HG02852 (cell line): ENCODE results near the gene CHN2.

Experiments used
- ATAC-seq: cut with Tn5 transposase; IDR thresholded peaks from one replicate; pipeline ENCODE4 v1.9.1; 2021; ENCODE audit warnings: mild to moderate bottlenecking, moderate library complexity; ENCODE audit not compliant: unreplicated experiment

CHN2 gene

GRCh38 chr7:29217113-29217512, 22.5 kb downstream of the CHN2 start:
- ATAC-seq, result no peak

DNA sequence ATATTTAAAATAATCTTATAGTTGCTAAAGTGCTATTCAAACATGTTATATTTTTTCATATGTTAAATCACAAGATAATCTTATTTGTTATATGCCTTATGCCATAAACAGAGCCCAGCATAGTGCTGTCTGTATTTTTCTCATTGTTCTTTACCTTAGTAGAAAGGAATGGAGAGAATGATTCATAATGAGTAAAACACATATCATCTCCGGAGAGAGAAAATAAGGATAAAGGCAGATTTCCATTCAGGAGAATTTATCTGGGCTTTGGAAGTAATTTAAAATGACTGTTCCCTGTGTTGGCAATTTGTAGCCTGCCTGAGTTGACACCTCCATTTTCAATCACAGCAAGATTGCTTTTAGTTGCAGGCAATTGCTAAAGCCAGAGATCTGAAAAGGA, 30.2 kb downstream of the CHN2 start:
- ATAC-seq, result no peak

DNA sequence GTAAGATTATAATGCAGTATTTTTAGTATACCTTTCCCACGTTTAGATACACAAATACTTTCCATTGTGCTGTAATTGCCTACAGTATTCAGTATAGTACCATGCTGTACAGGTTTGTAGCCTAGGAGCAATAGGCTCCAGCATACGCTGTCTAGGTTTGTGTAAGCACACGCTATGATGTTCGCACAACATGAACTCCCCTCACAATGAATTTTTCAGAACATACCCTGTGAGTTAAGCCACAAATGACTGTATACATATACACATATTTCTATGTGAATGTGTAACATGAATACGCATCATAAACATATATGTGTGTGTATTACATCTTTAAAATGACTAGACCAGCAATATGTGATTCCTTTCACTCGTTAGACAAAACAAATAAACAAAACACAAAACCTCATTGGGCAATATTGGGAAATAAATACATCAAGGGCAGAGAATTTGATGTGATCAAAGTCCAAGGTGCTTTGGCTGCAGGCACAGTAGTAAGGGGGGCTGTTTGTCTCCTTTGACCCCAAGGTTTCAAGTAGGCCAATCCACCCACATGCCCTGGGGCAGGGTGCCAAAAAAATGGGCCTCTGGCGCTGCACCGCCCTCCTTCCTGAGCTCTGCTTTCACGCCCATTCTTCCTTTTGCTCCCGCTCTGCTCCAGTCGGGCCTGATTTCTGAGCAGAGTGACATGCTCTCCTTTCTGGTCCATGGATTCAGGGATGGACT, 33.9 kb downstream of the CHN2 start:
- no peak for ATAC-seq

GRCh38 chr7:29229066-29229465, 34.5 kb downstream of the CHN2 start:
- ATAC-seq, result no peak

GRCh38 chr7:29229946-29230345, 35.4 kb downstream of the CHN2 start:
- ATAC-seq, result no peak

- no peak for ATAC-seq
These were observed 36.3 kb downstream of the CHN2 start for GRCh38 chr7:29230871-29231345.

- no peak for ATAC-seq
These were observed 37.2 kb downstream of the CHN2 start for GRCh38 chr7:29231671-29232232.

- no peak for ATAC-seq
These were observed 39.9 kb downstream of the CHN2 start for GRCh38 chr7:29234438-29234837.

GRCh38 chr7:29236071-29236580, 41.6 kb downstream of the CHN2 start:
- ATAC-seq, result no peak

GRCh38 chr7:29236649-29237048, 42.1 kb downstream of the CHN2 start:
- ATAC-seq, result no peak

- no peak for ATAC-seq
These were observed 42.9 kb downstream of the CHN2 start for GRCh38 chr7:29237489-29237888.

GRCh38 chr7:29239638-29240037, 45.1 kb downstream of the CHN2 start:
- ATAC-seq, result no peak

DNA sequence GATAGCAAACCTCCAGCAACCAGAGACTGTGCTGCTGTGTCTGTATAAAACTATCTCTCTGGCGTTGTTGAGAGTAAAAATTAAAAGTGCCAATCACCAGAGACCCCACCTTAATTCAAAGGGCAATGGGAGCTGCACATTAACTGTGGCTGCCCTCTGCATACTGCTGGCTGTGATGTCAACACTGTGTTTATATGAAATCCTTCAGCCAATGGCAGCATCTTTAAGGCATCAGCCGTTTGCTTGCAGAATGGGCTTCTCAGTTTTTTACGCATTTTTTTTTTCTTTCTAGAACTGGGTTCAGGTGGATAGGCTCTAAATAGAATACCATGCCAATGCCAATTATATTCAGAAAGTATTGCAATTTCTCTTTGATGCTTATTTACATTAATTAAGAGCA, 47.7 kb downstream of the CHN2 start:
- no peak for ATAC-seq

- ATAC-seq, result peak; percentile 66
These were observed 49.5 kb downstream of the CHN2 start for GRCh38 chr7:29243910-29244655.

DNA sequence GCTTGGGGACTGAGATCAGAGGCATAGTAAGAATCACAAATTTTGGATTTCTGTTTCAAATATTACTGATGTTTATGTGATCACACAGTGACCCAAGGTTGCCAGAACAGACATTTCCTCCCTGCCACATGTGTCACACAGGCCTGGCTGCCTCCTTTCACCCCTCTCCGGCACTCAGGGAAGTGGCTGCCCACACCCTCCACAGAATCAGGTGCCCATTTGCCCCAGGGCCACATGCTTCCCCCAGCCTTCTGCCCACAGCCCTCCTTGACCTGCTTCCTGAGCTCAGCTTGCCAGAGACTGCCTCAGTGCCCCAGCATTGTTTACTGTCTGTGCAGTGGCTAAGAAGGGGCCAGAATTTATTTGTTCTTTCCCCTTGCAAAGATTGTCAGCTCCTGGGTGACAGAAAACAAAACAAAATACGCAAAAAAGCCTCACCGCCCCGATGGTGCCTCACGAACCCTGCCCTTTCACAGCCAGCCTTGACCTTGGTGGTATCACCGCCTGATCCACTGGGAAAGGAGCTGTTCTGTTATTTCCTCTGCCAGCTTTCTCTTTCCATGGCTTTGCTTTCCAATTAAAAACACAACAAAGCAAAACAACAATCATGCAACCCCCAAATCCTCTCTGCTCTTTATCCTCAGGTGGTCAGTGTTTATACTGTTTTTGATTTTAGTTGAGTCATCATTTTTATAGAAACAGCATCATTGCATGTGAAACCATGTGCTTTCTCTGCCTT, 52.8 kb downstream of the CHN2 start:
- ATAC-seq, result no peak

- no peak for ATAC-seq
These were observed 53.3 kb downstream of the CHN2 start for GRCh38 chr7:29247963-29248236.

- no peak for ATAC-seq
These were observed 54.3 kb downstream of the CHN2 start for GRCh38 chr7:29248713-29249382.

DNA sequence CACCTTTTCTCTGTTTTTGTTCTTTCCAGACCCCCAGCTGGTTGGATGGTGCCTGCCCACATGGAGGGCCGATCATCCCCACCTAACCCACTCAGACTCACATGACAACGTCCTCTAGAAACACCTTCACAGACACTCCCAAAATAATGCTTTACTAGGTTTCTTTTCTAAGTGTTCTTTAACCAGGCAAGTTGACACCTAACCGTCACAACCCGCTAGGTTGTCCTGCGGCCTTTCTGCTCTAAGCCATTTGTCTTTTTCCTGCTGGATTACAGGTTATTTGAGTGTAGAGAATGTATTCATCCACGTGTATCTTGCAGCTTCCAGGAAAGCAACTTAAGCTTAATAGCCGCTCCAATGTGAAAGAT, 54.8 kb downstream of the CHN2 start:
- no peak for ATAC-seq

GRCh38 chr7:29249860-29250259, 55.3 kb downstream of the CHN2 start:
- no peak for ATAC-seq

DNA sequence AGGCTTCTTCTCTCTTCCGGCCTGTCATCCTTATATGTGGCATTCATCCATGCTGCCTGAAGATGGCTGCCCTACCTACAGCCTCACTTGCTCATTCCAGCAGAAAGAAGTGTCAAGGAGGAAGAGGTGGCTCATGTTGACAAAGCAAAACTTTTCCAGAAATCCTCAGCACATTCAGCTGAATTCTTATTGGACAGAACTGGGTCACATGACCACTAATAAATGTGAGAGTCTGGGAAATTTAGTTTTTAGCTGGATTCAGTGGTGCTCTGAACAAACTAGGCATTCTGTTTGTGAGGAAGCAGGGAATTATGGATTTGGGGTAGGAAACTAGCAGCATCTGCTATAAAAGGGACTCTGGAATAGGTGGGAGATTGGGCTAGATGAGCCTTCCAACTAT, 58.6 kb downstream of the CHN2 start:
- ATAC-seq, result no peak

DNA sequence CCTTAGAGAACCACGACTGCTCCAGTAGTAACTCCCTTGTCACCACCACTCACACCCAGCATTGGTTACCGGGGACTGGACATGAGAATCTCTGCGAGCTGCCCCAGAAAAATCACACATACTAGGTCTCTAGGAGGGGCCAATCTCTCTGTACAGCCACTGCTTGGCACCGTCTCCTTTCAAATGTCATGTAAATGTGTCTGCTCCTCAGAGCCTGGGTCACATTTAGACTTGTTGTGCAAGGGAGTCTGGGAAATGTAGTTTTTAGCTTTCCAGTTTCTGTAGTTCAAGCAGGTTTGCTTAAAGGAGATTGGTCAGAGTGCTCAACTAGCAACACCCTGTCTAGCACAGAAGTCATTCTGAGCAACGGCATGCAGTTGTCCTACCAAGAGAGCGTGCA, 60.0 kb downstream of the CHN2 start:
- ATAC-seq, result no peak
